OCI-LY7 (cell line): ENCODE measurements around the gene ATAD3A.

Experiments
- CTCF ChIP-seq: fragments of 200-600 bp; sonication (generic); conservative IDR thresholded peaks from 2 replicates; pipeline ENCODE4 v1.5.1; 2014; ENCODE audit warnings: mild to moderate bottlenecking, antibody characterized with exemption, low read length, moderate library complexity, mixed read lengths
- EZH2phosphoT487 ChIP-seq: fragments of 200-600 bp; sonication (generic); IDR thresholded peaks from 2 replicates; pipeline ENCODE4 v1.6.1; 2018; ENCODE audit warnings: low read depth, borderline replicate concordance, mild to moderate bottlenecking, mixed run types, antibody characterized with exemption, low read length, moderate library complexity, mixed read lengths

GRCh38 chr1:1550591-1551432, 38.9 kb downstream of the ATAD3A start:
- peak; percentile 55; the same call in 1 of the 2 replicates for TF ChIP-seq CTCF
- TF ChIP-seq EZH2phosphoT487 = no peak
